ENCODE results near the gene TMEM131L. TPM values are rescaled to one million over a fixed set of nuclear protein-coding genes. Genes with fewer than 3 reads are reported as not detected.

Gene TMEM131L
- total and polyA plus RNA-seq, 2 donors (not counting 3 experiments of a cell fraction or from before 2014, with no cell fraction given): 7.7 to 21.2 TPM

GRCh38 chr4:153560908-153561307 is 94.7 kb downstream of the TMEM131L start:
- no peaks in the 10 kb centered on the region for H3K4me1 ChIP-seq (ENCODE audit: control insufficient read depth, extremely low read depth, insufficient read depth, low read length)
- no peaks in the 10 kb centered on the region for H3K9me1 ChIP-seq (replicated peaks; ENCODE audit: control insufficient read depth, extremely low read depth, insufficient read depth, low read length)
- no peak overlapping the region for H3K4me2 ChIP-seq (ENCODE audit: insufficient read depth, low read length)
- ChIA-PET CTCF (no interaction called here), POLR2A (no interaction called here)
- no peaks in the 10 kb centered on the region for H3K36me3 ChIP-seq (ENCODE audit: control insufficient read depth in 2 of 2, extremely low read depth in 1 of 2, insufficient read depth in 2 of 2, low read length in 2 of 2)
- no peak overlapping the region for H2AFZ ChIP-seq (ENCODE audit: low read depth, low read length)
- H3K9me3 ChIP-seq (replicated peaks; ENCODE audit: control insufficient read depth, insufficient read depth, low read length): no peaks in the 10 kb centered on the region
- TF ChIP-seq EZH2 (IDR thresholded peaks at IDR 0.05; ENCODE audit: borderline replicate concordance, low read depth, low read length, severe bottlenecking) (no peak), JUN (IDR thresholded peaks at IDR 0.05; ENCODE audit: borderline replicate concordance, insufficient read depth, insufficient read length, low read depth) (no peak), MAX (IDR thresholded peaks at IDR 0.05; ENCODE audit: insufficient read depth, insufficient read length) (no peak), CTCF (IDR thresholded peaks at IDR 0.05; ENCODE audit: extremely low read depth in 1 of 2, insufficient read depth in 1 of 2, low read depth in 1 of 2, low read length in 2 of 2) (no peak), GATA2 (IDR thresholded peaks at IDR 0.05; ENCODE audit: insufficient read depth, insufficient read length, low read depth, low read length) (no peak), MYC (IDR thresholded peaks at IDR 0.05; ENCODE audit: low read depth, low read length) (no peak), POLR2A (IDR thresholded peaks at IDR 0.05; ENCODE audit: low read depth, low read length) (no peak), POLR2AphosphoS5 (IDR thresholded peaks at IDR 0.05; ENCODE audit: insufficient read depth, low read depth, low read length) (no peak), FOS (IDR thresholded peaks at IDR 0.05; ENCODE audit: borderline replicate concordance, insufficient read depth, low read length) (no peak)
- no peak overlapping the region for H3K9ac ChIP-seq (replicated peaks; ENCODE audit: extremely low read depth, insufficient read depth, low read length)
- H3K79me2 ChIP-seq (ENCODE audit: control insufficient read depth, insufficient read depth, low read length): no peaks in the 10 kb centered on the region
- H3K27me3 ChIP-seq (ENCODE audit: control insufficient read depth in 2 of 2, insufficient read depth in 2 of 2, low read length in 2 of 2): no peaks in the 10 kb centered on the region
- H3K4me3 ChIP-seq (replicated peaks in 1 of 3; ENCODE audit: insufficient read depth in 1 of 3, low read depth in 1 of 3, low read length in 3 of 3): no peak overlapping the region
- no peak for DNase-seq (ENCODE audit: low read depth, low spot score)
- BruUV-seq (replicated peaks): no TSS peak
- H3K27ac ChIP-seq (ENCODE audit: insufficient read depth, low read depth, low read length): no peak overlapping the region
- dilution Hi-C loops (cut with MboI; ENCODE audit: extremely low pct_ligation_motif_present, low sequenced_read_pairs) (no loop called here), intact Hi-C loops (cut with micrococcal nuclease) (no loop called here)
- FAIRE-seq: no peak
- H4K20me1 ChIP-seq (replicated peaks; ENCODE audit: control insufficient read depth, extremely low read depth, insufficient read depth, low read length): no peaks in the 10 kb centered on the region

Measured in endothelial cell of umbilical vein (primary cell).